DMS53 treated with DMSO at 0.1 percent for 48 hours (cell line): Measurements from ENCODE around the gene SLC5A6.
"Not testable (repeated sequence)": the region's sequence is repeated elsewhere in the genome, so short reads cannot be mapped to it uniquely, and the experiment has no call there.

Source experiments
- DNase-seq: peaks from one replicate; lab custom pipeline; 2025; ENCODE audit not compliant: unreplicated experiment; lab: John Stamatoyannopoulos, UW

Gene SLC5A6

GRCh38 chr2:27208486-27209050 lies 3.5 kb downstream of the SLC5A6 start:
- no peak for DNase-seq

- DNase-seq, result no peak
Observed at GRCh38 chr2:27206346-27206745, 5.7 kb downstream of the SLC5A6 start.

DNA sequence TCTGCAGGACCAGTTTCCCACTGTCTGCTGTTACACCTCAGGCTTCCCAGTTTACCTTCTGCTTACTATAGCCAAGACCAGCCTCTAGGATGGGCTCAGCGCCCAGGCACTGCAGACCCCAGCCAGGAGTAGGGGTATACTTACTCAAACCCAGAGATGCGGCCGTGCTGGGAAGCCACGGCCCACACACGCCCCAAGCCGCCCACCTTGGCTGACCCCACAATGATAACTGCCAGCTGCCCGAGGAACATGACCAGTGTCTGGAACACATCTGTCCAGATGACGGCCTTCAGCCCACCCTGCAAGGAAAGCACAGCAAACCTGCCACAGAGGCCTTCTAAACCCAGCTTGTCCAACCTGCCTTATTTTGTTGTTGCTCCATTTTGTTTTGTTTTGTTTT lies 6.9 kb downstream of the SLC5A6 start:
- DNase-seq, result no peak

- DNase-seq, result no peak
Observed at GRCh38 chr2:27204566-27204965, 7.5 kb downstream of the SLC5A6 start.

DNA sequence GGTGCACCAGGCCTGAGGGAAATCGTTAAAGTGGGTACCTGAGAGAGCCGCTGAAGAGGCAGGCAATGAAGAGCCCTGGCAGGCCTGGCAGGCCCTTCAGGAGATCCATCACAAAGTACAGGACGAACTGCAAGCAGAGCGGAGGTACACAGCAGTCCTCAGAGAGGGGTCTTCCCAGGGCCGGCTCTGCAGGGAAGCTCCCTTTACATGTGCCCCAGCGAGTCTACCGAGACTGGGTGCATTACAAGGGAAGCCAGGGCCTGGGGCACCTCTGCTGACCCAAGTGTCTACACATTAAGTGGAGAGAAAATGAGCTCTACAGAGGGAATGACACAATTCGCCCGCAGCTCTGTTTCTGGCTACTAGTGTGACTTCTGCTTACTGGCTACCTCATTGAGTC lies 8.3 kb downstream of the SLC5A6 start:
- no peak for DNase-seq

DNA sequence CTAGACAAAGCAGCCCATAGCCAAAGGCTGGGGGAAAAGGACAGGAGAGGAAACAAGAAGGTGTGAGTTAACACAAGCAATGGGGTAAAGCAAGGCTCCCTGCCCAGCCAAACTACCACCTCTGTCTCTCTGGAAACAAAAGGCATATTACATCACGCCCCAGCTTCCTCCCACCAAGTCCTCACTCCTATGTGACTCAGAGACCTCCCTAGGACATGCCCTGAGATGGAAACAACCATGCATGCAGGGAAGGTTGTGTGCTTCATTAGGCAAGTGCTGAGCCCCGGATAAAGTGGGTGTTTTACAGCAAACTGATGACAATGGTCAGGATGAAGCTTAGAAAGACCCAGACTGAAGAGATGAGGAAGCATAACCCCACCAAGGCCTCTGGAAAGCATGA lies 9.2 kb downstream of the SLC5A6 start:
- no peak for DNase-seq

GRCh38 chr2:27201675-27202074 lies 10.4 kb downstream of the SLC5A6 start:
- DNase-seq, result no peak

GRCh38 chr2:27199241-27199640 lies 12.8 kb downstream of the SLC5A6 start:
- no peak for DNase-seq

- no peak for DNase-seq
Observed at GRCh38 chr2:27198627-27199026, 13.4 kb downstream of the SLC5A6 start.

GRCh38 chr2:27198068-27198467 lies 14.0 kb downstream of the SLC5A6 start:
- DNase-seq, result not testable (repeated sequence)

- not testable (repeated sequence) for DNase-seq
Observed at GRCh38 chr2:27195799-27196198, 16.3 kb downstream of the SLC5A6 start.

DNA sequence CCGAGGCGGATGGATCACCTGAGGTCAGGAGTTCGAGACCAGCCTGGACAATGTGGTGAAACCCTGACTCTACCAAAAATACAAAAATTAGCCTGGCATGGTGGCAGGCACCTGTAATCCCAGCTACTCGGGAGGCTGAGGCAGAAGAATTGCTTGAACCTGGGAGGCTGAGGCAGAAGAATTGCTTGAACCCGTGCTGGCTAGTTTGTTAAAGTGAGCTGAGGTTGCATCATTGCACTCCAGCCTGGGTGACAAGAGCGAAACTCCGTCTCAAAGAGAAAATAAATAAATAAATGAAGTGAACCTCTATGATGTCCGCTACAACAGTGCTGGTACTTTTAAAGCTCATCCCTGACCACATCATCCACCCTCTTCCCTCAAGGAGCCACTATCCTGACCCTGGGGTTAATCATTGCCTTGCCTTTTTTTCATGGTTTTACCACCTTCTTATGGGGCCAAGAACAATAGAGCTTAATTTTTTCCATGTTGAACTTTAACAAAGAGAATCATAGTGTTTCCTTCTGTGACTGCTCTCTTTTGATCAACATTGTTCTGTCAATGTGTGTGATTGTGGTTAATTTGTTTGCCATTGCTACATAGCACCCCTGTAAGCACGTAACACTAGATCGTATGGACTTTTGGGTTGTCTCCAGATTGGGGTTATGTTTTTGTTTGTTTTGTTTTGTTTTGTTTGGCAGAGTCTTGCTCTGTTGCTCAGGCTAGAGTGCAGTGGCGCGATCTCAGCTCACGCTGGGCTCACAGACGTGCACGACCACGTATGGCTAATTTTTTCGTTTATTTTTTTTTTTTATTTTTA lies 17.3 kb downstream of the SLC5A6 start:
- DNase-seq, result no peak

- no peak for DNase-seq
Observed at GRCh38 chr2:27191070-27191829, 20.8 kb downstream of the SLC5A6 start.

DNA sequence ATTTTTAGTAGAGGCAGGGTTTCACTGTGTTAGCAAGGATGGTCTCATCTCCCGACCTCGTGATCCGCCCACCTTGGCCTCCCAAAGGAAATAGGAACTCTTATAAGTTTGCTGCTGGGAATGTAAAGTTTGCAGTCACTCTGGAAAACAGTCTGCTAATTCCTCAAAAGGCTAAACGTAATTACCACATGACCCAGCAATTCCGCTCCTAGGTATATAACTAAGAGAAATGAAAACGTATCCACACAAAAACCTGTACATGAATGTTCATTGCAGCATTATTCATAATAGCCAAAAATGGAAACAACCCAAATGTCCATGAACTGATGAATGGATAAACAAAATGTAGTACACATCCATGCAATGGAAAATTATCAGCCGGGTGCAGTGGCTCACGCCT lies 22.1 kb downstream of the SLC5A6 start:
- DNase-seq, result no peak

GRCh38 chr2:27186613-27187345 lies 25.3 kb downstream of the SLC5A6 start:
- no peak for DNase-seq

- no peak for DNase-seq
Observed at GRCh38 chr2:27185331-27186026, 26.6 kb downstream of the SLC5A6 start.

- no peak for DNase-seq
Observed at GRCh38 chr2:27184115-27184514, 28.0 kb downstream of the SLC5A6 start.

GRCh38 chr2:27182346-27182745 lies 29.7 kb downstream of the SLC5A6 start:
- no peak for DNase-seq

DNA sequence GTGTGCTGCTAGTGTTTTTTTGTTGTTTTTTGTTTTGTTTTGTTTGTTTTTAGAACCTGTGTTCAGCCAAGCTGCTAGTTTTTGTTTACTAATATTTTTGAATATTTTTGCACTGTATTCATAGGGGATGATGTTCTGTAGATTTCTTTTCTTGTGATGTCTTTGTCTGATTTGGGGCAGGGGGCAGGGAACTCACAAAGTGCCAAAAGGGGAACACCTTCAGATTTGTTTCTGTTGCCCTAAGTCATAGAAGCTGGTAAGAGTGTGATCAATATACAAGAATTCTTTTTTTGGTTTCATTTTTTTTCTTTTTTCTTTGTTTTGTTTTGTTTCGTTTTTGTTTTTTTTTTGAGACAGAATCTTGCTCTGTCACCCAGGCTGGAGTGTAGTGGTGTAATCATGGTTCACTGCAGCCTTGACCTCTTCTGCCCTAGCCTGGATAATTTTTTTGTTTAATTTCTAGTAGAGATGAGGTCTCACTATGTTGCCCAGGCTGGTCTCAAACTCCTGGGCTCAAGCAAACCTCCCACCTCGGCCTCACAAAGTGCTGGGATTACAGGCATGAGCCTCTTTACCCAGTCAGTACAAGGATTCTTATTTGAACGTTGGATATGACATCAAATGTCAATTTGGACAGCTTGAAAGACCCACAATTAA lies 32.6 kb downstream of the SLC5A6 start:
- no peak for DNase-seq

DNA sequence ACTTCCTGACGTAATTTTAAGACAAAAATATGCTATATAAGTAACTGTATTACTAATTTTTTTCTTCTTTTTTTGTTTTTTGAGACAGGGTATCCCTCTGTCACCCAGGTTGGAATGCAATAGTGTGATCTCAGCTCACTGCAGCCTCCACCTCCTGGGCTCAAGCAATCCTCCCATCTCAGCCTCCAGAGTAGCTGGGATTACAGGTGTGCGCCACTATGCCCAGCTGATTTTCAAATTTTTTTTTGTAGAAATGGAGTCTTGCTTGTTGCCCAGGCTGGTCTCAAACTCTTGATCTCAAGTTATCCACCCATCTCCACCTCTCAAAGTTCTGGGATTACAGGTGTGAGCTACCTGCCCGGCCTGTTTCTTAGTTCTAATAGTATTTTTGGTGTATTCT lies 33.6 kb downstream of the SLC5A6 start:
- no peak for DNase-seq
